GM12878 (cell line): ENCODE measurements around the gene SPR. TPM values are rescaled to one million over a fixed set of nuclear protein-coding genes. Genes with fewer than 3 reads are reported as not detected.
A peak's percentile ranks its signal among the peaks of the same experiment; 100 is the strongest.

Experiments used
- ATAC-seq: fragments of 200-7000 bp; cut with Tn5 transposase; 3 replicates; pipeline ENCODE4 v1.9.1; 2020; ENCODE audit warnings: mild to moderate bottlenecking, moderate library complexity
- BruUV-seq: library from RNA; stranded (reverse); fragments of 400-500 nt; replicated peaks from 2 replicates; lab custom pipeline; 2021; lab: Mats Ljungman, UMichigan
- CTCF ChIA-PET: fragments of 300-600 bp; sonication (Branson Sonifier 250); formaldehyde crosslinking; extraction: SDS; loops from one replicate; lab custom pipeline; 2021; ENCODE audit warnings: inconsistent platforms; lab: Yijun Ruan, JAX
- POLR2A ChIA-PET: fragments of 350-600 bp; formaldehyde crosslinking; extraction: SDS; loops from one replicate; lab custom pipeline; 2021; ENCODE audit warnings: inconsistent platforms; lab: Charles Lee
- RAD21 ChIA-PET: fragments of 300-600 bp; sonication (Branson Sonifier 250); formaldehyde crosslinking; loops from one replicate; lab custom pipeline; 2023; ENCODE audit warnings: antibody characterized with exemption; ENCODE audit not compliant: unreplicated experiment; lab: Charles Lee
- SMC1A ChIA-PET: fragments of 300-600 bp; sonication (Branson Sonifier 250); formaldehyde crosslinking; loops from one replicate; lab custom pipeline; 2023; ENCODE audit not compliant: unreplicated experiment, uncharacterized antibody; lab: Charles Lee
- DNase-seq: peaks from one replicate; pipeline ENCODE4 v3.0.0-alpha.2; 2011; ENCODE audit warnings: low read depth, low spot score
- FAIRE-seq: peaks from 3 replicates; lab custom pipeline; 2011; peaks lifted over from hg19 to GRCh38; lab: Jason Lieb, UNC
- H2AFZ ChIP-seq: 2 replicates; pipeline ENCODE4 v1.6.0; 2011; ENCODE audit warnings: low read depth, low read length, control low read depth; ENCODE audit not compliant: control insufficient read depth
- H3K27ac ChIP-seq: 2 replicates; pipeline ENCODE4 v1.5.1; 2011; ENCODE audit warnings: control low read depth; ENCODE audit not compliant: control insufficient read depth, insufficient read depth
- H3K27me3 ChIP-seq, 2 experiments: replicated peaks in 1 of 2; 2 replicates each; pipeline versions ENCODE4 v1.6.0 to v1.6.1; 2011; ENCODE audit warnings: low read length in 1 of 2; ENCODE audit not compliant: control insufficient read depth in 2 of 2, insufficient read depth in 2 of 2
- H3K36me3 ChIP-seq, 2 experiments: 2 replicates each; pipeline ENCODE4 v1.5.1; 2011; ENCODE audit warnings: low read length in 1 of 2; ENCODE audit not compliant: control insufficient read depth in 2 of 2, insufficient read depth in 2 of 2
- H3K4me1 ChIP-seq: 2 replicates; pipeline ENCODE4 v1.6.1; 2011; ENCODE audit warnings: mild to moderate bottlenecking, low read length, moderate library complexity, mixed read lengths; ENCODE audit not compliant: control insufficient read depth, insufficient read depth
- H3K4me2 ChIP-seq: 2 replicates; pipeline ENCODE4 v1.6.0; 2011; ENCODE audit warnings: control low read depth; ENCODE audit not compliant: control insufficient read depth, insufficient read depth
- H3K4me3 ChIP-seq: fragments of 200-600 bp; sonication (generic); 2 replicates; pipeline ENCODE4 v1.5.1; 2016
- H3K79me2 ChIP-seq: 2 replicates; pipeline ENCODE4 v1.6.0; 2011; ENCODE audit warnings: low read length; ENCODE audit not compliant: control insufficient read depth, insufficient read depth
- H3K9ac ChIP-seq: 2 replicates; pipeline ENCODE4 v1.8.0; 2011; ENCODE audit warnings: low read length, control low read depth, mixed read lengths; ENCODE audit not compliant: control insufficient read depth, insufficient read depth
- H3K9me3 ChIP-seq: replicated peaks from 3 replicates; pipeline ENCODE4 v1.5.1; 2011; ENCODE audit warnings: mild to moderate bottlenecking, low read length; ENCODE audit not compliant: control insufficient read depth, insufficient read depth
- H4K20me1 ChIP-seq: 2 replicates; pipeline ENCODE4 v1.6.0; 2011; ENCODE audit not compliant: control insufficient read depth, insufficient read depth
- CHD2 ChIP-seq: IDR thresholded peaks from 2 replicates; pipeline ENCODE4 v1.6.1; 2011; ENCODE audit warnings: low read depth, low read length, improper control_type of control experiment, borderline replicate concordance
- GABPA ChIP-seq: IDR thresholded peaks from 2 replicates; pipeline ENCODE4 v1.6.1; 2014; ENCODE audit warnings: antibody characterized with exemption, low read depth, mild to moderate bottlenecking, inconsistent platforms
- HDAC6 ChIP-seq: fragments of 200-600 bp; sonication (generic); IDR thresholded peaks from one replicate; pipeline ENCODE4 v1.8.0; 2017; ENCODE audit warnings: antibody characterized with exemption; ENCODE audit not compliant: unreplicated experiment
- MEF2A ChIP-seq: IDR thresholded peaks from 2 replicates; pipeline ENCODE4 v1.6.1; 2011; ENCODE audit warnings: low read depth, mild to moderate bottlenecking, low read length, moderate library complexity; ENCODE audit not compliant: insufficient read depth
- MTA2 ChIP-seq: fragments of 450-650 bp; IDR thresholded peaks from 2 replicates; pipeline ENCODE4 v1.6.1; 2016; ENCODE audit warnings: low read depth, mild to moderate bottlenecking, moderate library complexity
- NKRF ChIP-seq: fragments of 450-650 bp; conservative IDR thresholded peaks from 2 replicates; pipeline ENCODE4 v1.6.1; 2017; ENCODE audit warnings: mild to moderate bottlenecking, moderate library complexity
- NR2C2 ChIP-seq: IDR thresholded peaks from 2 replicates; pipeline ENCODE4 v1.6.1; 2011; ENCODE audit warnings: borderline replicate concordance, low read depth; ENCODE audit not compliant: control insufficient read depth, insufficient read length
- PKNOX1 ChIP-seq: fragments of 450-650 bp; IDR thresholded peaks from 2 replicates; pipeline ENCODE4 v1.6.1; 2016; ENCODE audit warnings: mild to moderate bottlenecking
- POLR2A ChIP-seq: IDR thresholded peaks from 2 replicates; pipeline ENCODE4 v1.6.1; 2011; ENCODE audit warnings: low read depth, mild to moderate bottlenecking, low read length
- RAD51 ChIP-seq: fragments of 450-650 bp; IDR thresholded peaks from 2 replicates; pipeline ENCODE4 v1.6.1; 2016; ENCODE audit warnings: moderate library complexity, mild to moderate bottlenecking, inconsistent platforms
- RUNX3 ChIP-seq: IDR thresholded peaks from 2 replicates; pipeline ENCODE4 v1.6.1; 2012; ENCODE audit warnings: low read length, inconsistent platforms
- SMARCA5 ChIP-seq: fragments of 450-650 bp; IDR thresholded peaks from 2 replicates; pipeline ENCODE4 v1.6.1; 2017; ENCODE audit warnings: mild to moderate bottlenecking
- TBL1XR1 ChIP-seq: IDR thresholded peaks from 2 replicates; pipeline ENCODE4 v1.6.1; 2012; ENCODE audit warnings: low read depth, low read length, improper control_type of control experiment
- TCF3 ChIP-seq: IDR thresholded peaks from 2 replicates; pipeline ENCODE4 v1.6.1; 2012; ENCODE audit warnings: low read depth, mild to moderate bottlenecking, low read length, borderline replicate concordance; ENCODE audit not compliant: insufficient read depth
- YBX1 ChIP-seq: fragments of 450-650 bp; IDR thresholded peaks from 2 replicates; pipeline ENCODE4 v1.6.1; 2016; ENCODE audit warnings: antibody characterized with exemption
- ZNF274 ChIP-seq: IDR thresholded peaks from one replicate; pipeline ENCODE4 v1.8.0; 2011; ENCODE audit not compliant: insufficient read length, insufficient read depth
- WGBS: methylation state at CpG from one replicate; pipeline ENCODE4 v1.1.6; 2016; ENCODE audit warnings: low lambda C conversion rate; ENCODE audit not compliant: insufficient replicate concordance, insufficient coverage; ENCODE audit errors: missing lambda C conversion rate; 5-methylcytosine and 5-hydroxymethylcytosine counted together
- in situ Hi-C: fragments of 300-500 bp; cut with MboI; formaldehyde crosslinking; loops from 9 replicates; pipeline ENCODE4 v1.14.3; 2018; ENCODE audit warnings: mixed read lengths
- intact Hi-C: fragments of 100-400 bp; cut with micrococcal nuclease; formaldehyde crosslinking; loops from one replicate; pipeline ENCODE4 v1.14.2; 2022; ENCODE audit not compliant: unreplicated experiment
- polyA plus RNA-seq, 11 experiments: library from polyadenylated mRNA; depleted of rRNA in 4 of 11; unstranded in 6 of 11; stranded (reverse) in 5 of 11; fragments of >200 nt; fragmentation: Nextera tagmentation in 4 of 11; fragmentation: Illumina TruSeq in 1 of 11; extraction: Ambion mirVana in 4 of 11; extraction: Trizol in 1 of 11; gene quantifications; 1 replicate in 1 of 11; 2 replicates in 10 of 11; pipeline versions ENCODE4 v1.2.1 to v1.2.3, GENCODE V29; 2011 to 2016; ENCODE audit warnings: inconsistent platforms in 2 of 11, missing spikeins in 2 of 11, low read depth in 1 of 11
- total RNA-seq, 4 experiments: library from RNA; depleted of rRNA in 3 of 4; stranded (reverse); fragments of >200 nt in 3 of 4; fragmentation: Illumina TruSeq in 1 of 4; extraction: Trizol in 1 of 4; gene quantifications; 2 replicates each; pipeline versions ENCODE4 v1.2.1 to v1.2.3, GENCODE V29; 2013 to 2021

Gene SPR
- total and polyA plus RNA-seq, 10 of the 15 experiments (the other 5 are each of a cell fraction or from before 2014, with no cell fraction given), result 0.68 to 7.8 (median 2.5) TPM

- no peak for TF ChIP-seq NKRF
These were observed 28.2 kb downstream of the SPR start (continued) for GRCh38 chr2:72915320-72915906.

- in situ Hi-C loops (no loop called here), intact Hi-C loops (loop anchor here (2.0 to 5.0 kb wide), 3 partner anchors 23 to 156 kb away; partner anchors contain the start of gene SFXN5)
- ATAC-seq (peak; percentile 85), FAIRE-seq (no peak), DNase-seq (no peak)
- ChIA-PET CTCF (interaction anchor here (1.1 to 6.3 kb wide), 6 partner anchors 9 to 58 kb away, joined by 3 to 106 read pairs (median 6); partner anchors contain the start of gene SPR), SMC1A (interaction anchor here (0.9 to 5.6 kb wide), 6 partner anchors 11 to 1584 kb away, joined by 3 to 48 read pairs (median 6); no protein-coding TSS in a partner anchor), POLR2A (interaction anchor here (1.0 to 5.8 kb wide), 4 partner anchors 10 to 29 kb away, joined by 3 to 42 read pairs (median 6); partner anchors contain the start of gene SPR), RAD21 (interaction anchor here (3.0 to 6.7 kb wide), 2 partner anchors 22 to 58 kb away, joined by 11 to 88 read pairs; no protein-coding TSS in a partner anchor)
- Histone ChIP-seq H3K9me3 (no peaks in the 10 kb centered on the region; the same call in 2 of the 3 replicates), H3K9ac (peak overlapping the region; percentile 73), H3K4me2 (peak overlapping the region; percentile 90), H3K4me3 (peak overlapping the region; percentile 75), H3K79me2 (no peaks in the 10 kb centered on the region), H4K20me1 (no peaks in the 10 kb centered on the region), H2AFZ (peak overlapping the region; percentile 56), H3K27ac (peak overlapping the region; percentile 48), H3K27me3 (peaks cover 8 to 52% of the 10 kb centered on the region in 2 experiments), H3K4me1 (peaks cover 9% of the 10 kb centered on the region), H3K36me3 (no peaks in the 10 kb centered on the region)
- 2% methylated on average over 70 of the region's 86 CpGs for WGBS
- no TSS peak for BruUV-seq
- TF ChIP-seq RUNX3, result peak; percentile 20; the same call in 1 of the 2 replicates
- TF ChIP-seq ZNF274, result no peak
- TF ChIP-seq NR2C2, result no peak
- TF ChIP-seq TCF3, result no peak
- no peak for TF ChIP-seq RAD51
- TF ChIP-seq YBX1, result no peak
- no peak; the same call in 1 of the 2 replicates for TF ChIP-seq GABPA
- peak; percentile 67; the same call in 1 of the 2 replicates for TF ChIP-seq SMARCA5
- TF ChIP-seq HDAC6, result peak; percentile 83
- TF ChIP-seq CHD2, result peak; percentile 48; the same call in 1 of the 2 replicates
- 0 out of 2 replicates have a peak, but pooled peaks have one; percentile 35 for TF ChIP-seq POLR2A
- no peak for TF ChIP-seq MEF2A
- peak; percentile 15; the same call in 1 of the 2 replicates for TF ChIP-seq PKNOX1
- peak; percentile 34; the same call in 1 of the 2 replicates for TF ChIP-seq MTA2
- no peak for TF ChIP-seq TBL1XR1
These were observed 28.9 kb downstream of the SPR start for GRCh38 chr2:72915907-72916742.
